ENCODE data around the gene OAF.
"Not testable (repeated sequence)": the region's sequence is repeated elsewhere in the genome, so short reads cannot be mapped to it uniquely, and the experiment has no call there.

OAF gene

GRCh38 chr11:120273956-120274355 is 63.1 kb downstream of the OAF start:
- DNase-seq, result not testable (repeated sequence)

GRCh38 chr11:120279502-120279901 is 68.7 kb downstream of the OAF start:
- no peak for DNase-seq

Data from CD4-positive, alpha-beta T cell treated with Interleukin-10 for 1 hour (primary cell).